ENCODE data around the gene PDLIM1.

GRCh38 chr10:95256268-95256667 is 34.5 kb downstream of the PDLIM1 start:
- TF ChIP-seq, protein P1, sequence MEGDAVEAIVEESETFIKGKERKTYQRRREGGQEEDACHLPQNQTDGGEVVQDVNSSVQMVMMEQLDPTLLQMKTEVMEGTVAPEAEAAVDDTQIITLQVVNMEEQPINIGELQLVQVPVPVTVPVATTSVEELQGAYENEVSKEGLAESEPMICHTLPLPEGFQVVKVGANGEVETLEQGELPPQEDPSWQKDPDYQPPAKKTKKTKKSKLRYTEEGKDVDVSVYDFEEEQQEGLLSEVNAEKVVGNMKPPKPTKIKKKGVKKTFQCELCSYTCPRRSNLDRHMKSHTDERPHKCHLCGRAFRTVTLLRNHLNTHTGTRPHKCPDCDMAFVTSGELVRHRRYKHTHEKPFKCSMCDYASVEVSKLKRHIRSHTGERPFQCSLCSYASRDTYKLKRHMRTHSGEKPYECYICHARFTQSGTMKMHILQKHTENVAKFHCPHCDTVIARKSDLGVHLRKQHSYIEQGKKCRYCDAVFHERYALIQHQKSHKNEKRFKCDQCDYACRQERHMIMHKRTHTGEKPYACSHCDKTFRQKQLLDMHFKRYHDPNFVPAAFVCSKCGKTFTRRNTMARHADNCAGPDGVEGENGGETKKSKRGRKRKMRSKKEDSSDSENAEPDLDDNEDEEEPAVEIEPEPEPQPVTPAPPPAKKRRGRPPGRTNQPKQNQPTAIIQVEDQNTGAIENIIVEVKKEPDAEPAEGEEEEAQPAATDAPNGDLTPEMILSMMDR (IDR thresholded peaks at IDR 0.05): no peak
- no peak for TF ChIP-seq POLR2A (IDR thresholded peaks at IDR 0.05; ENCODE audit: low read depth)

Measured in esophagus muscularis mucosa (tissue), 3 donors.